ENCODE data around the gene KRT20.

DNA sequence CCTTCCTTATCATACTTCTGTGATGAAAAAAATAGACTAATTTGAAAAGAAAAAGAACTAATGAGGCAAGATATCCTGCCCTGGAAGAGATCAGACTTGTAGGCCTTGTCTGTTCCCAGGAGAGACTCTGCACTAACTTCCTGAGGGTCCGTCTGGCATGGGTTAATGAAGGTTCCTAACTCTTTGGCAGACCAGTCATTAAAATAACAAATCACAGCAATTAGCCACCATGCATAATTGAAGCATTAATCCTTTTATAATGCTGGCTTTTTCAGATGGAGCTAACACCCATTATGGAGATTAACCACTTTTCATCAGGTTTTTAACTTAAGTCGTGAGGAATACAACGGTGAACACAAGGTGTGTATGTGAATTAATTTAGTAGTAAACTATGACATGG, 52.2 kb downstream of the KRT20 start:
- TF ChIP-seq ZNF274 (IDR thresholded peaks at IDR 0.05; ENCODE audit: low read depth, low read length) (no peak), YY1 (IDR thresholded peaks at IDR 0.05; ENCODE audit: insufficient read depth, insufficient read length) (no peak)
